ENCODE data around the gene PHACTR2. TPM values are rescaled to one million over a fixed set of nuclear protein-coding genes. Genes with fewer than 3 reads are reported as not detected.

Gene PHACTR2
- total RNA-seq, 2 donors from 2014 or later = 17.9 to 35.6 TPM

- no peaks in the 10 kb centered on the region for H3K27me3 ChIP-seq
- WGBS, 2 donors = 25 to 28% methylated on average over 2 of the region's 2 CpGs
- DNase-seq (peak in 1 of 4 donors; percentile 13), ATAC-seq (peak; percentile 26)
- peaks cover 36% of the 10 kb centered on the region for H3K4me1 ChIP-seq
- TF ChIP-seq POLR2A (IDR thresholded peaks at IDR 0.05) = no peak
- TF ChIP-seq CTCF (IDR thresholded peaks at IDR 0.05) = no peak
- H3K36me3 ChIP-seq (replicated peaks in 1 of 2; ENCODE audit: insufficient read depth in 1 of 2, low read depth in 2 of 2) = no peaks in the 10 kb centered on the region
- no peaks in the 10 kb centered on the region for H3K9me3 ChIP-seq
- no peak overlapping the region for H3K4me3 ChIP-seq
- intact Hi-C loops (cut with DNase I) = no loop called here
- H3K27ac ChIP-seq = peak overlapping the region in 2 of 4 donors; percentile 26 to 40
Observed at GRCh38 chr6:143696664-143697000, 18.9 kb downstream of the PHACTR2 start.

GRCh38 chr6:143697076-143697800 lies 19.5 kb downstream of the PHACTR2 start:
- TF ChIP-seq CTCF (IDR thresholded peaks at IDR 0.05) (no peak), POLR2A (IDR thresholded peaks at IDR 0.05) (no peak)
- Histone ChIP-seq H3K9me3 (no peaks in the 10 kb centered on the region), H3K36me3 (replicated peaks in 1 of 2; ENCODE audit: insufficient read depth in 1 of 2, low read depth in 2 of 2) (no peaks in the 10 kb centered on the region), H3K4me3 (no peak overlapping the region), H3K27ac (peak overlapping the region in 1 of 4 donors; percentile 40), H3K4me1 (peaks cover 31% of the 10 kb centered on the region), H3K27me3 (no peaks in the 10 kb centered on the region)
- no peak for ATAC-seq
- WGBS, 2 donors = 35 to 48% methylated on average over 2 of the region's 2 CpGs
- intact Hi-C loops (cut with DNase I) = no loop called here
- no peak for DNase-seq

- H3K4me3 ChIP-seq = no peak overlapping the region
- DNase-seq = no peak
- intact Hi-C loops (cut with DNase I) = no loop called here
- H3K36me3 ChIP-seq (replicated peaks in 1 of 2; ENCODE audit: insufficient read depth in 1 of 2, low read depth in 2 of 2) = no peaks in the 10 kb centered on the region
- H3K9me3 ChIP-seq = no peaks in the 10 kb centered on the region
- WGBS, 2 donors = 87 to 94% methylated on average over 3 of the region's 3 CpGs
- no peak for ATAC-seq
- peaks cover 26% of the 10 kb centered on the region for H3K4me1 ChIP-seq
- H3K27me3 ChIP-seq = no peaks in the 10 kb centered on the region
- TF ChIP-seq POLR2A (IDR thresholded peaks at IDR 0.05) (no peak), CTCF (IDR thresholded peaks at IDR 0.05) (no peak)
- H3K27ac ChIP-seq = no peak overlapping the region
Observed at GRCh38 chr6:143698329-143698728, 20.6 kb downstream of the PHACTR2 start.

- ATAC-seq = no peak
- Histone ChIP-seq H3K27me3 (no peaks in the 10 kb centered on the region), H3K4me1 (peaks cover 26% of the 10 kb centered on the region), H3K9me3 (no peaks in the 10 kb centered on the region), H3K4me3 (no peak overlapping the region), H3K27ac (no peak overlapping the region), H3K36me3 (replicated peaks in 1 of 2; ENCODE audit: insufficient read depth in 1 of 2, low read depth in 2 of 2) (no peaks in the 10 kb centered on the region)
- intact Hi-C loops (cut with DNase I) = no loop called here
- WGBS, 2 donors = 93 to 95% methylated on average over 8 of the region's 8 CpGs
- no peak for DNase-seq
- TF ChIP-seq POLR2A (IDR thresholded peaks at IDR 0.05) (no peak), CTCF (IDR thresholded peaks at IDR 0.05) (no peak)
Observed at GRCh38 chr6:143698759-143699429, 21.1 kb downstream of the PHACTR2 start.

Measured in body of pancreas (tissue), 4 donors.